C4-2B (cell line): ENCODE measurements around the gene NISCH.

Source experiments
- H3K27ac ChIP-seq: fragments of 450-650 bp; 2 replicates; pipeline ENCODE4 v1.5.1; 2017
- ZFX ChIP-seq: fragments of 450-650 bp; IDR thresholded peaks from 2 replicates; pipeline ENCODE4 v1.6.1; 2017
- TF ChIP-seq, protein P1 (sequence below): fragments of 450-650 bp; conservative IDR thresholded peaks from 2 replicates; pipeline ENCODE4 v1.5.1; 2017; ENCODE audit warnings: mild to moderate bottlenecking

The NISCH gene

DNA sequence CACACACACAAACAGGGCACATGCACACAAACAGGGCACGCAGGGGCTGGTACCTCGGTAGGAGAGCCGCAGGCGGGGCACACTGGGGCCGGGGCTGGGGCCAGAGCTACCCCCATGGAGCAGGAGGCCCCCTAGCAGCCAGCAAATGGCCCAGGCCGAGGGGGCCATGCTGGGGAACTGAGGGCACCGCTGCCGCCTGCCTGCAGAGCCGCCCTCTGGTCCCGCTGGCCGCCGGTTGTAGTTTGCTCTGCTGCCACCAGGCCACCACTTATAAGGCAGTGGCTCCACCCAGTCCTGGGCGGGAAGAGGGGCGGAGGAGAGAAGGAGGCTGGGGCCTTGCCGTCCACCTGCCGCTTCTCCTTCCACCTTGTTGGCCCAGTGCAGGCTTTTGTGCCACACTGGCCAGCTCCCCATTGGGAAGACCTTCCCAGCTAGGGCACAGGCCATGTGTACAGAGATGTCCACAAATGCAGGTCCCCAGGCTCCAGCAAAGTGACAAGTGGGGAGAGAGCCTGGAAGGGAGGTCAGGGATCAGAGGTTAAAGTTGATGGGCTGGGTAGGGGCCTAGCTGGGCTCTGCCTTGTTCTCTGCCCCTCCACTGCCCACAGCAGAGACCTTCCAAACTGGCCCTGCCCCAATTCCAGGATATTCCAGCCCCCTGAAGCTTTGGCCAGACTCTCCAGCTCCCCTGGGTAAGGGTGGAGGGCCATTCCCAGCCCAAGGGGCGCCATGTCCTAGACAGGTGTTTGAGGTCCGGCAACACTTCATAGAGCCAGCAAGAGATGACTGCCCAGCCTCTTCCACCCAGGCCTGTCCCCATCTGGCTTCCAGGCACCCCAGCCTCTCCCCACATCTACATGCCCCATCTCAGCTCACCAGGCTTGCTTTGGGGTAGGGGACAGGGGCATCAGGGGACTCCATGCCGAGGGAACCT lies 10.3 kb upstream of the NISCH start, which contains the start of gene SEMA3G:
Gene SEMA3G, minus strand, starts transcription at position 244 of the 934 bp plus-strand sequence. Its CDS starts 76 bp downstream, at position 168.
- 0 out of 2 replicates have a peak, but pooled peaks have one; percentile 13 for TF ChIP-seq ZFX
- TF ChIP-seq, protein P1, sequence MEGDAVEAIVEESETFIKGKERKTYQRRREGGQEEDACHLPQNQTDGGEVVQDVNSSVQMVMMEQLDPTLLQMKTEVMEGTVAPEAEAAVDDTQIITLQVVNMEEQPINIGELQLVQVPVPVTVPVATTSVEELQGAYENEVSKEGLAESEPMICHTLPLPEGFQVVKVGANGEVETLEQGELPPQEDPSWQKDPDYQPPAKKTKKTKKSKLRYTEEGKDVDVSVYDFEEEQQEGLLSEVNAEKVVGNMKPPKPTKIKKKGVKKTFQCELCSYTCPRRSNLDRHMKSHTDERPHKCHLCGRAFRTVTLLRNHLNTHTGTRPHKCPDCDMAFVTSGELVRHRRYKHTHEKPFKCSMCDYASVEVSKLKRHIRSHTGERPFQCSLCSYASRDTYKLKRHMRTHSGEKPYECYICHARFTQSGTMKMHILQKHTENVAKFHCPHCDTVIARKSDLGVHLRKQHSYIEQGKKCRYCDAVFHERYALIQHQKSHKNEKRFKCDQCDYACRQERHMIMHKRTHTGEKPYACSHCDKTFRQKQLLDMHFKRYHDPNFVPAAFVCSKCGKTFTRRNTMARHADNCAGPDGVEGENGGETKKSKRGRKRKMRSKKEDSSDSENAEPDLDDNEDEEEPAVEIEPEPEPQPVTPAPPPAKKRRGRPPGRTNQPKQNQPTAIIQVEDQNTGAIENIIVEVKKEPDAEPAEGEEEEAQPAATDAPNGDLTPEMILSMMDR = no peak; the same call in 1 of the 2 replicates

DNA sequence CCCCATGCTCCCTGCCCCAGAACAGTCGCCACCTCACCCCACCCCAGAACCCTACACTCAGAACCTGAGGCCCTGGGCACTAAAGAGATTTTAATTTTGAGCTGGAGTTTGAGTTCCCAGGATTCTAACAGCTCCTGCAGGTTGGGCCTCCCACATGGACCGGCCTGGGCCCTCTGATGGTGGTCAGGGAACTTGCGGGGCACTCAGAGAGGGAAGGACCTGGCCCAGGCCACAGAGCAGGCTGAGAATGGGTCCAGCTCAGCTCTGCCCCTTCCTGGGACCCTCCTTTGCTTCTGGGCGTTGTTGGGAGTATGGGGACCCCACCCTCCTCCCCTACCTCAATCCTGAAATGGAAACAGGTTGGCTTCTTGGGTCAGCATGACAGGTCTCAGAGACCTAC lies 9.4 kb upstream of the NISCH start:
- TF ChIP-seq, protein P1 = no peak
- no peak for TF ChIP-seq ZFX
- H3K27ac ChIP-seq = no peak overlapping the region

More for the DNA sequence above, 10.3 kb upstream of the NISCH start, which contains the start of gene SEMA3G:
- peak within 1 kb of the TSS; percentile 26 for H3K27ac ChIP-seq

DNA sequence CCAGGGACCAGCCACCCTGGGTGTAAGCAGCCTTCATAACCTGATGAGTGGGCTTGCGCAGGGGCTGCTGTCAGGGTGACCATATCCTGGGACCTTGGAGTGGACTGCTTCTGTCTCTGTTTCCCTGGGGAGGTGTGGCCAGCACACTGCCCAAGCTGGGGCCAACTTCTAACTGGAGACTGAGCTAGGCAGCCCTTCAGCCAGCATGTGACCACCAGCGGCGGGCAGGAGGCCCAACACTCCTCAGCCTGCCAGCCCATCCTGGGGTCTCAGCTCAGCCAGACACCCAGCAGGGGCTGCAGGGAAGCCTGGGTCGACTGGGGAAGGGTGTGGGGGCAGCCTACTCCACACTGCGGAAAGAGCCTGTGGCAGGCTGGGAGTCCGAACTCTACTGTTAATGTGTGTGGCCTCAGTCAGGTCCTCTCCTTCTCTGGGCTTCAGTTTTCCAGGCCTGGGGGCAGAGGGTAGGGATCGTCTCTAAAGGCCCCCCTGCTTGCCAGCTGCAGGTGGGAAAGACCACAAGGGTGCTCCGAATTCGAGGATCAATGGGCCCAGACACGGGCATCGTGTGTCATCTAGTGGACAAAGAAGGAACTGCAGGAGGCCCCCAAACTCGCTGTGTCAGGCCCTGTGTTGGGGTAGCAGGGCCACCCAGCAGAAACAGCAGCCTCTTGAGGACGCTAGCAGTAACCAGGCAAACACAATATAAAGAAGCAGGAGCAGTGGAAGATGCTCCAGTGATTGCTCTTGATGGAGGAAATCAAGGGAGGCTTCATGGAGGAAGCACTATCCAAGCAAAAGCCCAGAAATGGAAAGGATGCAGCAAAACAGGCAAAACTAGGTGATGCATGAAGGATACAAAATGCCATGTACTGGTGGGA lies 8.5 kb upstream of the NISCH start:
- TF ChIP-seq, protein P1 = peak; percentile 97
- no peak for TF ChIP-seq ZFX
- H3K27ac ChIP-seq = no peak overlapping the region

DNA sequence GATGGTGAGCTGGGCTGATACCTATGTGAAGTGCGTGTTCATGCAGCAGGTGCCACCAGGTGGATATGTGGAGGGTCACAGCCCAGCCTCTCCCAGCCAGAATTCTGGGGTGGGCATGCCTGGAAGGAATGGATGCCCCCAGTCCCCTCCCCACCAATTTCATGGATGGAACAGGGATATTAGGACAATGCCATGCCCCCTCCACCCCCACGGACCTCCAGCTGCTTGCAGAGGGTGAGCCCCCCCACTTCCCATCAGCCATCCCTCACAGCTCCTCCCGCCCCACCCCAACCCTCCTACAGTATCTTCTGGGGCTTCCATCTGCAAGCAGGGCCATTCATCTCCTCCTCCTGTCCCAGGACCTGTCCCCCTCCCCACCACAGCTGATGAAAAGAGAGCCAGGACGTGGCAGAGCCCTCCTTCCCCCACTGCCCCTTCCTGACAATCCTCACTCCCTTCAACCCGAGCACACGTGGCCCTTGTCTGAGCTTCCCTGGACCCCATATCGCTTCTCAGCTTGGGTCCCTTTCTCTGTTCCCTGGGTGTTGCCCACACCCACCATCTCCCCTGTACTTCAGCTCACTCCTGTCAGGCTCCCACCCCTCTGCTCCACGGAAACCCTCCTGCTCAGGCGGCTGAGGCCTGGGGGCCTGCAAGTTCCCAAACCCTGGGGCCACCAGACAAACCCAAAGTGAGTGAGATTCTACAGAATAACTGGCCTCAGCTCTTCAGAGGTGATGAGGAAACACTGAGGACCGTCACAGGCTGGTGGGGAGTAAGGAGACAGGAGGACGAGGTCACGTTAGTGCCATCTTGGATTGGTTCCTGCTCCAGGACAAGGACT lies 7.7 kb upstream of the NISCH start:
- TF ChIP-seq, protein P1 = peak; percentile 29; the same call in 1 of the 2 replicates
- no peak for TF ChIP-seq ZFX
- H3K27ac ChIP-seq = no peak overlapping the region

DNA sequence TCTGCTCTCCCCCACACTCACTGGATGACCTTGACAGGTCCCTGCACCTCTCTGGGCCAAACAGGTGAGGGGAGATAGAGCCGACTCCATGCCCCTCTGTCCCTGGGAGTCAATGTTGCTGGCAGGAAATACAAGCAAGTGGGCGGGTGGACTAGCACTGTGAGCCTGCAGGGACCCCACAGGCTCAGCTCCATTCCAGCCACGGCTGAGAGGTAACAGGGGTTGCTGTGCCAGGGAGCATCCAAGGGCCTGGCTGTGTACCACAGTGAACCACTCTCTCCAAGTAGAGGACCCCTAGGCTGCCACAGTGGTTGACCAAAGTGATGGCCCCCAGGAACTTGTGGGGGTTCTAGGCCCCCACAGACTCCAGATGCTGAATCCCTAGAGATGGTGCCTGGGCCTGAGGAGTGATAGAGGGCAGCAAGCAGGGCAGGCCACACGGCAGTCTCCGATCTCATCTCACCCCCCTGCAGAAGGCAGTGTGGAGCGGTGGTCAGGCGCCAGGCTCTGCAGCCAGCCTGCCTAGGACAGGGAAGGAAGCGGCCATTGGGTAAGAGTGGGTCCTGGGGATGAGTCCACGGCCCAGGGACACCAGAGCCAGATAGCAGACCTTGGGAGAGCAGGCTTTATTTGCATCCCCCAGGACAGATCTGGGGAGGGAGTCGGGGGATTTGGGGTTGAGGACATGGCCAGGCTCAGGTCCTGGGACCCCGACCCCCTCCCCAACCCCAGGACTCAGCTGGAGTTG lies 4.7 kb upstream of the NISCH start:
- H3K27ac ChIP-seq = no peak overlapping the region
- TF ChIP-seq, protein P1 = no peak
- TF ChIP-seq ZFX = no peak
